Gastroesophageal sphincter (tissue), 4 donors: ENCODE measurements around the gene PGF. TPM values are rescaled to one million over a fixed set of nuclear protein-coding genes. Genes with fewer than 3 reads are reported as not detected.

Experiments
- ATAC-seq: fragments of 150-250 bp; one replicate; pipeline ENCODE4 v1.9.1; 2016; ENCODE audit warnings: mild to moderate bottlenecking, moderate library complexity
- H3K27ac ChIP-seq, 4 donors: fragments of 200-600 bp; sonication (generic) in 3 of 4; 1 replicate in 3 of 4; 2 replicates in 1 of 4; pipeline ENCODE4 v1.5.1; 2016 to 2019
- H3K27me3 ChIP-seq: fragments of 200-600 bp; sonication (generic); one replicate; pipeline ENCODE4 v1.5.1; 2019
- H3K36me3 ChIP-seq, 2 donors: fragments of 200-600 bp; sonication (generic); one replicate each; pipeline ENCODE4 v1.5.1; 2019; ENCODE audit warnings: control low read depth in 1 of 2
- H3K4me1 ChIP-seq, 3 donors: fragments of 200-600 bp; sonication (generic); 1 replicate in 2 of 3; 2 replicates in 1 of 3; pipeline ENCODE4 v1.5.1; 2016 to 2019; ENCODE audit warnings: control low read depth in 2 of 3
- H3K4me3 ChIP-seq, 2 donors: fragments of 200-600 bp; sonication (generic); one replicate each; pipeline ENCODE4 v1.5.1; 2019; ENCODE audit warnings: mild to moderate bottlenecking in 1 of 2, moderate library complexity in 1 of 2
- H3K9me3 ChIP-seq, 3 donors: fragments of 200-600 bp; sonication (generic); one replicate each; pipeline ENCODE4 v1.5.1; 2017 to 2019; ENCODE audit warnings: control low read depth in 2 of 3
- CTCF ChIP-seq, 4 experiments: fragments of 200-600 bp in 2 of 4; fragments of 450-650 bp in 2 of 4; sonication (generic) in 1 of 4; IDR thresholded peaks; one replicate each; pipeline ENCODE4 v1.5.1; 2017 to 2019; ENCODE audit warnings: antibody characterized with exemption in 4 of 4, mild to moderate bottlenecking in 2 of 4, moderate library complexity in 2 of 4
- EP300 ChIP-seq: sonication (generic); formaldehyde crosslinking; IDR thresholded peaks from one replicate; pipeline ENCODE4 v1.6.1; 2017; ENCODE audit warnings: antibody characterized with exemption, mild to moderate bottlenecking
- POLR2A ChIP-seq, 2 donors: fragments of 450-650 bp; IDR thresholded peaks; one replicate each; pipeline ENCODE4 v1.6.1; 2017; ENCODE audit warnings: antibody characterized with exemption in 2 of 2, mild to moderate bottlenecking in 2 of 2, moderate library complexity in 1 of 2
- POLR2AphosphoS5 ChIP-seq: sonication (generic); formaldehyde crosslinking; IDR thresholded peaks from one replicate; pipeline ENCODE4 v1.6.1; 2017; ENCODE audit warnings: antibody characterized with exemption
- WGBS, 2 donors: methylation state at CpG; one replicate each; pipeline ENCODE4 v1.1.5; 2018; ENCODE audit warnings: low coverage in 1 of 2; 5-methylcytosine and 5-hydroxymethylcytosine counted together
- total RNA-seq, 4 donors: library from RNA; depleted of rRNA; stranded (reverse); fragments of >200 nt; gene quantifications; one replicate each; pipeline ENCODE4 v1.1.0, GENCODE V29; 2016

Gene PGF
- total RNA-seq, 4 donors from 2014 or later = 11.2 to 21.0 (median 16.5) TPM

DNA sequence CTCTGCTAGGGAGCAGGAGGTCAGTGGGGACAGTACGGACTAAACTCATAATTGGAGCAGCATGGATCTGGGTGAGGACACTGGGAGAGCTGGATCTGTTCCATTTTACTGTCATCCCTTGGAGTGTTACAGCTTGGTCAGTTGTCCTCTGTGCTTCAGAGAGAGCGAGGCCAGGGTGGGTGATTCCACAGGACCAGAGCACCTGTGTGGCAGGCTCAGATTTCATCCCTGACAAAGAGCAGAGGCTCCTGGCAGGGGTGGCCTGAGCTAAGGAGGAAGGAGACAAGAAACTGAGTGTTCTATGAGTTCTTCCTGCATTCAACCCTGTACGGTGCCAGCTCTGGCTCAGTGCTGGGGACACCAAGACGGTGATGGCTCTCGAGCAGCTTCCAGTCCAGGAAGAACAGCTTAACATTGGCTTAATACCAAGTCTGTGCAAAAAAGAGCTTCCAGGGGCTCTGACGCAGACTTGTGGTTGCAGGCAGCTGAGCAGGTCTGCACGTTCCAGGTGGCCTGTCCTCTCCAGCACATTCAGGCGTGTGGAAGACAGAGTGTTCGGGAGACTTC lies 8.4 kb upstream of the PGF start:
- 30 to 71% methylated on average over 4 to 7 of the region's 9 CpGs for WGBS, 2 donors
- Histone ChIP-seq H3K4me1 (peaks cover 0 to 21% (median 0%) of the 10 kb centered on the region in 3 donors), H3K9me3 (no peaks in the 10 kb centered on the region), H3K27me3 (no peaks in the 10 kb centered on the region), H3K27ac (no peak overlapping the region), H3K4me3 (no peak overlapping the region), H3K36me3 (no peaks in the 10 kb centered on the region)
- no peak for ATAC-seq
- no peak for TF ChIP-seq POLR2AphosphoS5
- TF ChIP-seq CTCF (IDR thresholded peaks at IDR 0.05) = no peak
- TF ChIP-seq POLR2A (IDR thresholded peaks at IDR 0.05) = no peak
- no peak for TF ChIP-seq EP300

DNA sequence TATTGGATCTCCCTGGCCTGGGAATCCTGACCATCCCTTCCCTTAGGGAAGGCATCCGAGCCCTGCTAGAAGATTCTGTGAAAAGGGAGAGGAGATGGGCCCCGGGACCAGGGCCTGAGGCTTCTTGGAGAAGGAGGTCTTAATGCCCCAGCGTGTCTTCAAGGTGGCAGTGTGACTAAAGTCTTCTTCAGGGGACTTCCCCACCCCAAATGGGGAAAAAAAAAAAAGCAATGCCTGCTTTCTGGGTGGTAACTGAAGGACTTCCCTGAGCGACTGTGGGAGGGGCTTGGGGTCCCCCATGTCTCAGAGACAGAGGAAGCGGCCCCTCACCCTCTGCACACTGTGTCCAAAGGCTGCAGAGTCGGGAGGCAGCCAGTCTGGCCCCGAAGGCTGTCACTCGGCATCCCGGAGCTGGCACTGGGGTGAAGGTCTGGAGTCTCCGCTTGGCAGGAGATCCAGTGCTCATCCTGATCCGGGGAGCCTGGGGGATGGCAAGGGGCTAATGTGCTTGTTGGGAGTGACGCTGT lies 7.8 kb upstream of the PGF start:
- peaks cover 0 to 21% (median 0%) of the 10 kb centered on the region in 3 donors for H3K4me1 ChIP-seq
- H3K4me3 ChIP-seq = no peak overlapping the region
- WGBS, 2 donors = 56% methylated on average over 3 of the region's 12 CpGs; no CpG with 5 or more reads in 1 of the 2 donors
- H3K27me3 ChIP-seq = no peaks in the 10 kb centered on the region
- H3K27ac ChIP-seq = no peak overlapping the region
- no peaks in the 10 kb centered on the region for H3K9me3 ChIP-seq
- no peaks in the 10 kb centered on the region for H3K36me3 ChIP-seq
- TF ChIP-seq CTCF (IDR thresholded peaks at IDR 0.05) (no peak), EP300 (no peak), POLR2A (IDR thresholded peaks at IDR 0.05) (no peak), POLR2AphosphoS5 (no peak)
- ATAC-seq = no peak

DNA sequence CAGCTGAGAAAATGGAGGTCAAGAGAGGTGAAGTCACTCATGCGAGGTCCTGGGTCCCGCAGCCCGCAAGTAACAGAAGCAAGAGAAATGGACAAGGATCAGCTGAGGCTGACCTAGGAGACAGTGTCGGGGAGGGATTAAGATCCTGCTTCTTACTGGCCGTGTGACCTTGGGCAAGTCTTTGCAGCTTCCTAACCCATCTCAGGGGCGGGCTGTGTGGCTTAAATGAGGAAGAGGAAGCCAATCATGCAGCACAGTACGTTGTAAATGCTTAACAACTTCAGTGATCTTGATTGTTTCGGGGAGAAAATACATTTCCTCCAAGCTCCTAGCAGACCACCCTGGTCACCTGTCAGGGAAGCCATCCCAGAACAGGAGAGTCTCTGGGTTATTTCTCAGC lies 7.1 kb upstream of the PGF start:
- Histone ChIP-seq H3K36me3 (no peaks in the 10 kb centered on the region), H3K4me3 (no peak overlapping the region), H3K27me3 (no peaks in the 10 kb centered on the region), H3K4me1 (peaks cover 0 to 21% (median 0%) of the 10 kb centered on the region in 3 donors), H3K27ac (no peak overlapping the region), H3K9me3 (no peaks in the 10 kb centered on the region)
- WGBS, 2 donors = 69 to 88% methylated on average over 3 to 7 of the region's 8 CpGs
- no peak for ATAC-seq
- TF ChIP-seq POLR2A (IDR thresholded peaks at IDR 0.05) (no peak), POLR2AphosphoS5 (no peak), CTCF (IDR thresholded peaks at IDR 0.05) (no peak), EP300 (no peak)

DNA sequence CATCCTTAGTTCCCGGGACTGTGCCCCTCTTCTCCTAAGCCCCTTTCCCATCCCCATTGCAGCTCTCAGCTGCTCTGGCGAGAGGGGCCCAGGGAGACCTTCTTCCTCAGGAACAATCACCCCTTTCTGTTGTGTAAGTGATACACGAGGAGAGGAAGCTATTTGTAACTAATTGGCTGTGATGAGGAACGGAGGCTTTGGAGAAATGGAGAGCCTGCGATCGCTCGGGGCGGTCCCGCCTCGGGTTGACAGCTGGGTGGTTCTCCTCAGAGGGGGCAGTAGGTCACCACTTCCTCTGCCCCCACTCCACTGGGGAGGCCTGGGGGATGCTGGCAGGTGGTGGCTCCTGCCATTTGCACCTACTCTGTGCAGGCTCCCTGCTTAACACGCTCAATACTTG lies 6.6 kb upstream of the PGF start:
- WGBS, 2 donors = 53 to 67% methylated on average over 4 to 7 of the region's 11 CpGs

More for the DNA sequence above, 6.6 kb upstream of the PGF start:
- no peak overlapping the region for H3K4me3 ChIP-seq
- no peak for ATAC-seq
- no peak overlapping the region for H3K27ac ChIP-seq
- no peak for TF ChIP-seq EP300
- TF ChIP-seq CTCF (IDR thresholded peaks at IDR 0.05) = no peak
- no peak for TF ChIP-seq POLR2AphosphoS5
- no peak for TF ChIP-seq POLR2A (IDR thresholded peaks at IDR 0.05)
- H3K9me3 ChIP-seq = no peaks in the 10 kb centered on the region
- no peaks in the 10 kb centered on the region for H3K27me3 ChIP-seq
- H3K4me1 ChIP-seq = peaks cover 0 to 21% (median 0%) of the 10 kb centered on the region in 3 donors
- H3K36me3 ChIP-seq = no peaks in the 10 kb centered on the region
